Dendritic cell treated with granulocyte-macrophage colony-stimulating factor and Interleukin-4, amounts not matched to agents 40 ng/mL and 50 ng/mL, for 4 days (primary cell): Measurements from ENCODE around the gene MAN1A2.
A peak's percentile ranks its signal among the peaks of the same experiment; 100 is the strongest.

Source experiments
- H3K27ac Mint-ChIP-seq: one replicate; pipeline ENCODE4 v1.8.0; 2022; ENCODE audit warnings: mild to moderate bottlenecking, mixed read lengths
- H3K27me3 Mint-ChIP-seq: one replicate; pipeline ENCODE4 v1.8.0; 2022; ENCODE audit warnings: mild to moderate bottlenecking, mixed read lengths
- H3K36me3 Mint-ChIP-seq: one replicate; pipeline ENCODE4 v1.8.0; 2022; ENCODE audit warnings: low read depth, mixed read lengths
- H3K4me1 Mint-ChIP-seq: one replicate; pipeline ENCODE4 v1.8.0; 2022; ENCODE audit warnings: low read depth, mixed read lengths
- H3K4me3 Mint-ChIP-seq: one replicate; pipeline ENCODE4 v1.8.0; 2022; ENCODE audit warnings: mild to moderate bottlenecking, moderate library complexity, mixed read lengths
- H3K9me3 Mint-ChIP-seq: one replicate; pipeline ENCODE4 v1.8.0; 2022; ENCODE audit warnings: mixed read lengths
- intact Hi-C: fragments of 100-400 bp; cut with micrococcal nuclease; formaldehyde crosslinking; loops from one replicate; pipeline ENCODE4 v1.15.0; 2022

MAN1A2 gene

GRCh38 chr1:117368116-117369108 lies 1.2 kb downstream of the MAN1A2 start:
- H3K27ac Mint-ChIP-seq, result peak overlapping the region; percentile 91
- H3K4me1 Mint-ChIP-seq, result peaks cover 55% of the 10 kb centered on the region
- H3K36me3 Mint-ChIP-seq, result peaks cover 12% of the 10 kb centered on the region
- no peaks in the 10 kb centered on the region for H3K9me3 Mint-ChIP-seq
- intact Hi-C loops, result loop anchor here (2.0 to 5.0 kb wide), 2 partner anchors 236 to 246 kb away; partner anchors contain the start of gene TRIM45
- H3K4me3 Mint-ChIP-seq, result peak overlapping the region; percentile 96
- no peaks in the 10 kb centered on the region for H3K27me3 Mint-ChIP-seq

- Mint-ChIP-seq H3K4me1 (peaks cover 66% of the 10 kb centered on the region), H3K9me3 (no peaks in the 10 kb centered on the region), H3K27ac (no peak overlapping the region), H3K4me3 (peak overlapping the region; percentile 45), H3K36me3 (peaks cover 12% of the 10 kb centered on the region), H3K27me3 (no peaks in the 10 kb centered on the region)
- intact Hi-C loops, result no loop called here
Measured at GRCh38 chr1:117370071-117370470, 2.8 kb downstream of the MAN1A2 start.

- H3K4me1 Mint-ChIP-seq, result peaks cover 64% of the 10 kb centered on the region
- H3K27ac Mint-ChIP-seq, result no peak overlapping the region
- intact Hi-C loops, result no loop called here
- H3K4me3 Mint-ChIP-seq, result no peak overlapping the region
- no peaks in the 10 kb centered on the region for H3K9me3 Mint-ChIP-seq
- no peaks in the 10 kb centered on the region for H3K27me3 Mint-ChIP-seq
- H3K36me3 Mint-ChIP-seq, result peaks cover 12% of the 10 kb centered on the region
Measured at GRCh38 chr1:117370509-117370908, 3.3 kb downstream of the MAN1A2 start.

GRCh38 chr1:117371441-117372151 lies 4.3 kb downstream of the MAN1A2 start:
- H3K9me3 Mint-ChIP-seq, result no peaks in the 10 kb centered on the region
- H3K36me3 Mint-ChIP-seq, result peaks cover 12% of the 10 kb centered on the region
- no peak overlapping the region for H3K4me3 Mint-ChIP-seq
- H3K27me3 Mint-ChIP-seq, result no peaks in the 10 kb centered on the region
- H3K27ac Mint-ChIP-seq, result no peak overlapping the region
- intact Hi-C loops, result no loop called here
- H3K4me1 Mint-ChIP-seq, result peaks cover 56% of the 10 kb centered on the region

DNA sequence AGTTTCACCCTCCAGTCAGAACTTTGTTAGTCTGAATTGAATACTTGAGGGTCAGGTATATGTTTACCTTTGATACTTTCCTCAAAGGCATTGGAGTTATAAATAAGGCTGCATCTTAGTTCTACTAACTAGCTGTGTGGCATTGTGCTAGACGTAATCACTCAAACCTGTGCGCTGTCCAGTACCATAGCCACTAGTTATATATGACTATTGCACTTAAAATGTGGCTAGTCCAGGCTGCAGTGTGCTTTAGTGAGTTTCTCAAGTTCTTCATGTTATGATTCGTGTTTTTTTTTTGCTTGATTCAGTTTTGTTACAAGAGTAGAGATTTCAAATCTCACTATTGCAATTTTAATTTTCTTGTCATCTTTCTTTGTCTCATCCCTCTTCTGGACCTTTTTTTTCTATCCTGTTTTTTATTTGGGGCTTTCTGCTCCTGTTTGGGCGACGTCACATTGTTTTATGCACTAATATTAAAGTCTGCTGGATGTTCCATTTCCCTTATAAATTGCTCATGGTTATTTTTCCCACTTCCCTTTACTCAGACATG lies 5.7 kb downstream of the MAN1A2 start:
- peaks cover 51% of the 10 kb centered on the region for H3K4me1 Mint-ChIP-seq

DNA sequence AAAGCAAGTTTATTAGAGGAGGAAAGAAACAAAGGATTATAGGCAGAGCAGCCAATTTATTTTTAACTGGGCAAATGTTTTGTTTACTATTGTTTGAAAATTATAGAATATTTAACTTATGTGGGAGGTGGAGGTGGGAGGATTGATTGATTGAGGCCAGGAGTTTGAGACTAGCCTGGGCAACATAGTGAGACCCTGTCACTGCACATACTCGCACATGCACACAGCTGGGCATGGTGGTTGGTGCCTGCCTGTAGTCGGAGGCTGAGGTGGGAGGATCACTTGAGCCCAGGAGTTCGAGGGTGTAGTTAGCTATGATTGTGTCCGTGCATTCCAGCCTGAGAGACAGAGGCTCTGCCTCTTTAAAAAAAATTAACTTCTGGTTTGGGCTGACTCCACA lies 6.7 kb downstream of the MAN1A2 start:
- no peak overlapping the region for H3K4me3 Mint-ChIP-seq
- H3K27ac Mint-ChIP-seq, result no peak overlapping the region
- H3K36me3 Mint-ChIP-seq, result no peaks in the 10 kb centered on the region
- no peaks in the 10 kb centered on the region for H3K9me3 Mint-ChIP-seq
- H3K4me1 Mint-ChIP-seq, result peaks cover 41% of the 10 kb centered on the region
- intact Hi-C loops, result no loop called here
- H3K27me3 Mint-ChIP-seq, result no peaks in the 10 kb centered on the region

More for the DNA sequence above, 5.7 kb downstream of the MAN1A2 start:
- Mint-ChIP-seq H3K9me3 (no peaks in the 10 kb centered on the region), H3K27me3 (no peaks in the 10 kb centered on the region), H3K4me3 (no peak overlapping the region), H3K36me3 (no peaks in the 10 kb centered on the region), H3K27ac (peak overlapping the region; percentile 17)
- intact Hi-C loops, result no loop called here

DNA sequence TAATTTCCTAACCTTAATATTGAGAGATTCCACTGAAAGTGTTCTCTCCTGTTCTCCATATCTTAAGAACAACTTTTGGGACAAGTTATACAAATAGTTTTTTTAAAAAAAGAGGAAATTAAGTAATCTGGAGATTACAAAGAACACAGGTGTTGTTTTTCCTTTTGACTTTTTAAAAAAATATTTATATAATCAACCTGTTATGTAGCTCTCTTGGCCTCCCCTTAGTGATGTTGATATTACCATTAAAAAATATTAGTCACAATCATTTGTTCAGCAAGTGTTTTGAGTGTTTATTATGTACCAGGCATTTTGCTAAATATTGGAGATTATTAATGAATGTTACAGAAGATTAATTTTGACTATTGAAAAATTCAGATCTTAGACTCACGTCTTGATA lies 8.1 kb downstream of the MAN1A2 start:
- Mint-ChIP-seq H3K9me3 (no peaks in the 10 kb centered on the region), H3K4me1 (peaks cover 36% of the 10 kb centered on the region), H3K27ac (no peak overlapping the region), H3K36me3 (no peaks in the 10 kb centered on the region), H3K27me3 (no peaks in the 10 kb centered on the region), H3K4me3 (no peak overlapping the region)
- intact Hi-C loops, result no loop called here

- peaks cover 30% of the 10 kb centered on the region for H3K4me1 Mint-ChIP-seq
- intact Hi-C loops, result no loop called here
- peaks cover 6% of the 10 kb centered on the region for H3K36me3 Mint-ChIP-seq
- H3K27me3 Mint-ChIP-seq, result no peaks in the 10 kb centered on the region
- H3K9me3 Mint-ChIP-seq, result peaks cover 22% of the 10 kb centered on the region
- no peak overlapping the region for H3K4me3 Mint-ChIP-seq
- H3K27ac Mint-ChIP-seq, result no peak overlapping the region
Measured at GRCh38 chr1:117387060-117387633, 19.9 kb downstream of the MAN1A2 start.

DNA sequence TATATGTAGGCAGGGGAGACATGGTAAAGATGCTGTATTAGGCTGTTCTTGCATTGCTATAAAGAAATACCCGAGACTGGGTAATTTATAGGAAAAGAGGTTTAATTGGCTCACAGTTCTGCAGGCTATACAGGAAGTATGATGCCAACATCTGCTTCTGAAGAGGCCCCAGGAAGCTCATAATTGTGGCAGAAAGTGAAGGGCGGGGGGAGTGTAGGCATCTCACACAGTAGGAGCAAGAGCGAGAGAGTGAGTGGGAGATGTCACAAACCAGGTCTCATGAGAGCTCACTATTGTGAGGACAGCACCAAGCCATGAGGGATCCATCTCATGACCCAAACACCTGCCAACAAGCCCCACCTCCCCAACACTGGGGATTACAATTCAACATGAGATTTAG lies 21.1 kb downstream of the MAN1A2 start:
- Mint-ChIP-seq H3K36me3 (peaks cover 6% of the 10 kb centered on the region), H3K9me3 (peaks cover 14% of the 10 kb centered on the region), H3K4me1 (peaks cover 33% of the 10 kb centered on the region), H3K27ac (no peak overlapping the region), H3K4me3 (no peak overlapping the region), H3K27me3 (no peaks in the 10 kb centered on the region)
- intact Hi-C loops, result no loop called here

- intact Hi-C loops, result no loop called here
- H3K4me1 Mint-ChIP-seq, result peaks cover 33% of the 10 kb centered on the region
- no peaks in the 10 kb centered on the region for H3K27me3 Mint-ChIP-seq
- H3K36me3 Mint-ChIP-seq, result no peaks in the 10 kb centered on the region
- no peak overlapping the region for H3K4me3 Mint-ChIP-seq
- H3K9me3 Mint-ChIP-seq, result peaks cover 5% of the 10 kb centered on the region
- no peak overlapping the region for H3K27ac Mint-ChIP-seq
Measured at GRCh38 chr1:117389284-117389683, 22.0 kb downstream of the MAN1A2 start.

- intact Hi-C loops, result no loop called here
- peaks cover under 1% of the 10 kb centered on the region for H3K9me3 Mint-ChIP-seq
- no peaks in the 10 kb centered on the region for H3K36me3 Mint-ChIP-seq
- no peak overlapping the region for H3K27ac Mint-ChIP-seq
- H3K27me3 Mint-ChIP-seq, result no peaks in the 10 kb centered on the region
- H3K4me1 Mint-ChIP-seq, result peaks cover 33% of the 10 kb centered on the region
- no peak overlapping the region for H3K4me3 Mint-ChIP-seq
Measured at GRCh38 chr1:117389779-117390178, 22.5 kb downstream of the MAN1A2 start.

DNA sequence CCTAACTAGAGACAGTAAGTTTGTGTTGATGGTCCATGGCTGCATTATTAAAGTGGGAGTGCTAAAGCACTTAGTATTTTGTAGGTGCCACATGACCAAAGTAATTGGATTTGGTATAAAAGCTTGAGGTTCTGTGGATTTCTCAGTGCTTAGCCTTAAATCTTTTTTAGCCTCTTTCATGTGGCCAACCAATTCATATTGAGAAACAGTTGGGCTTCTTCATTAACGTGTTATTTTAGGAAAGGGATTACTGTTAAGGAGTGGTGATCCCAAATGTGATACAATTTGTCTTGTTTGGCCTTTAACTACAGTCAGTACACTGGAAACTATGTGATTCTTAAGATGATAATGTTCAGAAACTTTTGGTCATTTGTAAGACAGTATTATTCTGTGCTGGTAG lies 25.5 kb downstream of the MAN1A2 start:
- no peaks in the 10 kb centered on the region for H3K36me3 Mint-ChIP-seq
- no peaks in the 10 kb centered on the region for H3K9me3 Mint-ChIP-seq
- H3K4me1 Mint-ChIP-seq, result peaks cover 17% of the 10 kb centered on the region
- intact Hi-C loops, result no loop called here
- no peak overlapping the region for H3K27ac Mint-ChIP-seq
- no peak overlapping the region for H3K4me3 Mint-ChIP-seq
- no peaks in the 10 kb centered on the region for H3K27me3 Mint-ChIP-seq

DNA sequence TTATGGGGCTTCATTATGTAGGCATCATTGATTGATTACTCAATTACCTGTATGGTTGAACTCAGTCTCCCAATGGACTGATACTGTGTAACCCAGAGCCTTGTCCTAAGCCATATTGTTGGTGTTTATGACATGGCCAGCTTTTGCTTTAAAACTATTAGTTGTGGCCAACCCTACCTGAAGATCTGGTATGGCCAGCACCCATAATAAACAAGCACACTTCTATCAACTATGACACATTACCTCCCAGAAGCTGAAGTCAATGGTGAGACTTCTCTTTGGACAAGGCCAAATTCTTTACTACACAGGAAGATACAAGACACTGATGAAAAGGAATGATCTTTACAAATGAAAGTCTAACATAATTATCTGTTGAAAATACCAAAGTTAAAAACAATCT lies 28.8 kb downstream of the MAN1A2 start:
- intact Hi-C loops, result no loop called here
- Mint-ChIP-seq H3K27me3 (no peaks in the 10 kb centered on the region), H3K36me3 (no peaks in the 10 kb centered on the region), H3K9me3 (no peaks in the 10 kb centered on the region), H3K4me1 (peaks cover 21% of the 10 kb centered on the region), H3K4me3 (no peak overlapping the region), H3K27ac (no peak overlapping the region)

- no peaks in the 10 kb centered on the region for H3K27me3 Mint-ChIP-seq
- no peak overlapping the region for H3K27ac Mint-ChIP-seq
- H3K36me3 Mint-ChIP-seq, result no peaks in the 10 kb centered on the region
- peaks cover 21% of the 10 kb centered on the region for H3K4me1 Mint-ChIP-seq
- intact Hi-C loops, result no loop called here
- peaks cover under 1% of the 10 kb centered on the region for H3K9me3 Mint-ChIP-seq
- H3K4me3 Mint-ChIP-seq, result no peak overlapping the region
Measured at GRCh38 chr1:117396636-117397035, 29.4 kb downstream of the MAN1A2 start.
